K562 (cell line): ENCODE results near the gene VPS45.

Source experiments
- TCF7L2 ChIP-seq: fragments of 150-350 bp; IDR thresholded peaks from 2 replicates; pipeline ENCODE4 v1.6.1; 2016; ENCODE audit warnings: low read depth, mild to moderate bottlenecking, low read length, moderate library complexity
- ZFP30 ChIP-seq: fragments of 250-450 bp; sonication (Bioruptor Pico); IDR thresholded peaks from 2 replicates; pipeline ENCODE4 v1.8.0; 2022; ENCODE audit warnings: moderate library complexity, mild to moderate bottlenecking, inconsistent platforms, borderline replicate concordance
- TF ChIP-seq, protein P1 (sequence below): sonication (generic); IDR thresholded peaks from 2 replicates; pipeline ENCODE4 v1.6.1; 2016

DNA sequence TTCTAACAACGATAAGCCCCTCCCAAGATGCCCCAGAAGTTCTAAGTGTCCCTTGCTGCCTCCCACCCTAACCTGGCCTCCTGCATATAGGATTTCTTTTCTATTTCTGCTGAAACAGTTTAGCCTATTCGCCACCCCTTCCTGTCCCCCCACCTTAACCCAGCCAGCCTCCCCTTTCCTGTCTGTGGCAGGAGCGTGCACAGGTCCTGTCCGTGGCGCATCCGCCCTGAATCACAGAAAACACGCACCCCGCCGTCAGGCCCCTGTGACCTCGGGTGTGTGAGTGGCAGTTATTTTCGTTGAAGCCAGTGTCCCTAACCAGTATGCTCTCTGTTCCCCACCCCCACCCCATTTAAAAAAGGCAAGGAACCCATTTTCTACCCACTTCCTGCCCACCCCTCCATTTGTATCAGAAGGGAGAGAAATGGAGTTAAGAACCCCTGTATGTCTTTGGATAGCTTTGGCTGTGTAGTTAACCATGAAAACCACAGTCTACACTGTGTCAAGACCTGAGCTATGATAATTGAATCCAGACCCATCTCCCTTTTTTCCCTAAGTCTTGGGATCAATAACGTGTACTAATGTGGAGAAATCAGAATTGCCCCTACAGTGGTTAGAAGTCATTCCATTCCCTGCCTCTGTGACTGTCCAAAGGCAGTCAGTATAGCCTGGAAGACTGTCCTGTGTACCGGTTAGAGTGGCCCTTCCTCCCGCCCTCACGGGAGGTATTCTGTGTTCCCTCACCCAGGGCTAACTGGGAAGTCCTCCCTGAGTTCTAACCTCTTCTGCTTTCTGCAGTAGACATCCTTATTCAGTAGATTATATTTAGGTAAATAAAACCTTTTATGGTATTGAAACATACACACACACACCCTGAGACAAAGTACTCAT lies 84.0 kb downstream of the VPS45 start:
- TF ChIP-seq TCF7L2 (no peak), ZFP30 (CRISPR knock-in tag) (no peak)
- TF ChIP-seq, protein P1, sequence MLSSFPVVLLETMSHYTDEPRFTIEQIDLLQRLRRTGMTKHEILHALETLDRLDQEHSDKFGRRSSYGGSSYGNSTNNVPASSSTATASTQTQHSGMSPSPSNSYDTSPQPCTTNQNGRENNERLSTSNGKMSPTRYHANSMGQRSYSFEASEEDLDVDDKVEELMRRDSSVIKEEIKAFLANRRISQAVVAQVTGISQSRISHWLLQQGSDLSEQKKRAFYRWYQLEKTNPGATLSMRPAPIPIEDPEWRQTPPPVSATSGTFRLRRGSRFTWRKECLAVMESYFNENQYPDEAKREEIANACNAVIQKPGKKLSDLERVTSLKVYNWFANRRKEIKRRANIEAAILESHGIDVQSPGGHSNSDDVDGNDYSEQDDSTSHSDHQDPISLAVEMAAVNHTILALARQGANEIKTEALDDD = no peak
